Glutamatergic neuron (in vitro differentiated cells): ENCODE measurements around the gene TM7SF2. TPM values are rescaled to one million over a fixed set of nuclear protein-coding genes. Genes with fewer than 3 reads are reported as not detected.

Source experiments
- DNase-seq: peaks from one replicate; pipeline ENCODE4 v3.0.0; 2022
- H3K27ac Mint-ChIP-seq: one replicate; pipeline ENCODE4 v1.8.0; 2020; ENCODE audit warnings: mild to moderate bottlenecking, mixed read lengths, inconsistent platforms; ENCODE audit not compliant: unreplicated experiment
- H3K27me3 Mint-ChIP-seq: one replicate; pipeline ENCODE4 v1.8.0; 2020; ENCODE audit warnings: mild to moderate bottlenecking, moderate library complexity, mixed read lengths, inconsistent platforms; ENCODE audit not compliant: unreplicated experiment
- H3K36me3 Mint-ChIP-seq: one replicate; pipeline ENCODE4 v1.8.0; 2020; ENCODE audit warnings: mild to moderate bottlenecking, mixed read lengths, inconsistent platforms; ENCODE audit not compliant: unreplicated experiment
- H3K4me1 Mint-ChIP-seq: one replicate; pipeline ENCODE4 v1.8.0; 2020; ENCODE audit warnings: mild to moderate bottlenecking, low read depth, mixed read lengths, inconsistent platforms; ENCODE audit not compliant: unreplicated experiment
- H3K4me3 Mint-ChIP-seq: one replicate; pipeline ENCODE4 v1.8.0; 2020; ENCODE audit warnings: mild to moderate bottlenecking, mixed read lengths, inconsistent platforms; ENCODE audit not compliant: unreplicated experiment
- H3K9me3 Mint-ChIP-seq: one replicate; pipeline ENCODE4 v1.8.0; 2020; ENCODE audit warnings: mild to moderate bottlenecking, moderate library complexity, mixed read lengths, inconsistent platforms; ENCODE audit not compliant: unreplicated experiment
- total RNA-seq: library from RNA; stranded (reverse); fragmentation: NEBNext Ultra II Directional; extraction: Animal tissue kit (Norgen Biotek cat#: 25700); gene quantifications from one replicate; pipeline ENCODE4 v1.2.1, GENCODE V29; 2021; ENCODE audit not compliant: unreplicated experiment
- TF ChIP-seq, protein P1 (sequence below): fragments of 200-600 bp; sonication (generic); IDR thresholded peaks from one replicate; pipeline ENCODE4 v1.5.0; 2021; ENCODE audit not compliant: partially characterized antibody, unreplicated experiment

TM7SF2 gene
- total RNA-seq, 1 donor from 2014 or later: 241 TPM

GRCh38 chr11:65113361-65113756, 1.7 kb downstream of the TM7SF2 start:
- H3K9me3 Mint-ChIP-seq: peaks cover 20% of the 10 kb centered on the region

GRCh38 chr11:65113839-65114238, 2.2 kb downstream of the TM7SF2 start:
- Mint-ChIP-seq H3K9me3 (peaks cover 23% of the 10 kb centered on the region), H3K4me1 (peaks cover 10% of the 10 kb centered on the region), H3K4me3 (peak overlapping the region; percentile 94), H3K27me3 (peaks cover 29% of the 10 kb centered on the region), H3K27ac (peak overlapping the region; percentile 92), H3K36me3 (no peaks in the 10 kb centered on the region)
- DNase-seq: no peak
- TF ChIP-seq, protein P1, sequence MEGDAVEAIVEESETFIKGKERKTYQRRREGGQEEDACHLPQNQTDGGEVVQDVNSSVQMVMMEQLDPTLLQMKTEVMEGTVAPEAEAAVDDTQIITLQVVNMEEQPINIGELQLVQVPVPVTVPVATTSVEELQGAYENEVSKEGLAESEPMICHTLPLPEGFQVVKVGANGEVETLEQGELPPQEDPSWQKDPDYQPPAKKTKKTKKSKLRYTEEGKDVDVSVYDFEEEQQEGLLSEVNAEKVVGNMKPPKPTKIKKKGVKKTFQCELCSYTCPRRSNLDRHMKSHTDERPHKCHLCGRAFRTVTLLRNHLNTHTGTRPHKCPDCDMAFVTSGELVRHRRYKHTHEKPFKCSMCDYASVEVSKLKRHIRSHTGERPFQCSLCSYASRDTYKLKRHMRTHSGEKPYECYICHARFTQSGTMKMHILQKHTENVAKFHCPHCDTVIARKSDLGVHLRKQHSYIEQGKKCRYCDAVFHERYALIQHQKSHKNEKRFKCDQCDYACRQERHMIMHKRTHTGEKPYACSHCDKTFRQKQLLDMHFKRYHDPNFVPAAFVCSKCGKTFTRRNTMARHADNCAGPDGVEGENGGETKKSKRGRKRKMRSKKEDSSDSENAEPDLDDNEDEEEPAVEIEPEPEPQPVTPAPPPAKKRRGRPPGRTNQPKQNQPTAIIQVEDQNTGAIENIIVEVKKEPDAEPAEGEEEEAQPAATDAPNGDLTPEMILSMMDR: no peak

More at GRCh38 chr11:65113361-65113756, 1.7 kb downstream of the TM7SF2 start:
- H3K4me3 Mint-ChIP-seq: peak overlapping the region; percentile 94
- DNase-seq: no peak
- TF ChIP-seq, protein P1: no peak
- no peaks in the 10 kb centered on the region for H3K36me3 Mint-ChIP-seq
- H3K4me1 Mint-ChIP-seq: peaks cover 10% of the 10 kb centered on the region
- peaks cover 24% of the 10 kb centered on the region for H3K27me3 Mint-ChIP-seq
- H3K27ac Mint-ChIP-seq: peak overlapping the region; percentile 92

DNA sequence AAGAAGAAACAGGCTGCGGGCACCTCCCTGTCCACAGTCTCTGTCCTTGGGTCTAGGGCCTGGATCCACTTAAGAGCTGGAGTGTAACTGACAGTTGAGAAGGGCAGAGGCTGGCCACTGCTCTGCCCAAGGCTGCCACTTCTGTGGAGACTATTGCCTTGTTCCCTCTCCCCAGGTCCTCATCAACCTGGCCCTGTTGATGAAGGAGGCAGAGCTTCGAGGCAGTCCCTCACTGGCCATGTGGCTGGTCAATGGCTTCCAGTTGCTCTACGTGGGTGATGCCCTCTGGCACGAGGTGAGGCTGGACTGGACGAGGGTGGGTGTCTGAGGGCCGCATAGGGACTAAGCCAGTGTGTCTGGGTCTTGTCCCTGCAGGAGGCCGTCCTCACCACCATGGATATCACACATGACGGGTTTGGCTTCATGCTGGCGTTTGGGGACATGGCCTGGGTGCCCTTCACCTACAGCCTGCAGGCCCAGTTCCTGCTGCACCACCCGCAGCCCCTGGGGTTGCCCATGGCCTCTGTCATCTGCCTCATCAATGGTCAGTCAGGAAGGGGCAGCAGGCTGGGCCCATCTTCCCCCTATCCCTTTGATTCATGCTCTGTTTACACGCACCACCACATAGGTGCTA, 3.0 kb downstream of the TM7SF2 start:
- H3K4me1 Mint-ChIP-seq: peaks cover 10% of the 10 kb centered on the region
- no peaks in the 10 kb centered on the region for H3K36me3 Mint-ChIP-seq
- no peak overlapping the region for H3K27ac Mint-ChIP-seq
- peaks cover 26% of the 10 kb centered on the region for H3K9me3 Mint-ChIP-seq
- DNase-seq: no peak
- peaks cover 29% of the 10 kb centered on the region for H3K27me3 Mint-ChIP-seq
- peak overlapping the region; percentile 94 for H3K4me3 Mint-ChIP-seq
- TF ChIP-seq, protein P1: no peak

DNA sequence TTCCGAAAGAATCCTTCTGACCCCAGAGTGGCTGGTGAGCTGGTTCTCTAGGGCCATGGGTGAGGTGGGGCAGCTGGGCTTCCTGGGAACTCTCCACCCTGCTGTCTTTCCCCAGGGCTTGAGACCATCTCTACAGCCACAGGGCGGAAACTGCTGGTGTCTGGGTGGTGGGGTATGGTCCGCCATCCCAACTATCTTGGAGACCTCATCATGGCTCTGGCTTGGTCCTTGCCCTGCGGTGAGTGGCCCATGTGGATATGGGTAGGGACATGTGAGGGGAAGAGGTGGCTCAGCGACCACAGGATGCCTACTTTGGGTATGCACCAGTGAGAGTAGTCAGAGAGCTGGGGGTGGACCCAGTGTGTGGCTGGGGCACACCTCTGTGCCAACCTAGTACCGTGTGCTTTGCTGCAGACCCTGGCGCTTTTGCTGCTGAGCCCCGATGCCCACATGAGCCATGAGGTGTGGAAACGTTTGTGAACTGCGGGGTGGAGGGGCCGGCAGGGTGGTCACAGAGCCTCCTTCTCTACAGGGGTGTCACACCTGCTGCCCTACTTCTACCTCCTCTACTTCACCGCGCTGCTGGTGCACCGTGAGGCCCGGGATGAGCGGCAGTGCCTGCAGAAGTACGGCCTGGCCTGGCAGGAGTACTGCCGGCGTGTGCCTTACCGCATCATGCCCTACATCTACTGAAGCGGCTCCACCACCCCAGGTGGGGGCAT, 3.9 kb downstream of the TM7SF2 start:
- Mint-ChIP-seq H3K27me3 (peaks cover 29% of the 10 kb centered on the region), H3K9me3 (peaks cover 26% of the 10 kb centered on the region), H3K36me3 (no peaks in the 10 kb centered on the region), H3K4me3 (peak overlapping the region; percentile 30), H3K27ac (no peak overlapping the region), H3K4me1 (peaks cover 10% of the 10 kb centered on the region)
- TF ChIP-seq, protein P1: no peak
- no peak for DNase-seq
